Memory B cell (primary cell): Measurements from ENCODE around the gene PRPF18.
A peak's percentile ranks its signal among the peaks of the same experiment; 100 is the strongest.
"Not testable (repeated sequence)": the region's sequence is repeated elsewhere in the genome, so short reads cannot be mapped to it uniquely, and the experiment has no call there.

Source experiments
- ATAC-seq: fragments of 150-1000 bp; cut with Tn5 transposase; 2 replicates; pipeline ENCODE4 v1.10.0; 2021; ENCODE audit warnings: low read depth, mild to moderate bottlenecking, moderate library complexity
- DNase-seq, 2 donors: peaks; one replicate each; pipeline ENCODE4 v3.0.0; 2022; ENCODE audit warnings: low spot score in 2 of 2
- H3K27ac Mint-ChIP-seq: one replicate; pipeline ENCODE4 v1.8.0; 2022; ENCODE audit warnings: mild to moderate bottlenecking, moderate library complexity, mixed read lengths
- H3K27me3 Mint-ChIP-seq: one replicate; pipeline ENCODE4 v1.8.0; 2022; ENCODE audit warnings: mixed read lengths
- H3K36me3 Mint-ChIP-seq: one replicate; pipeline ENCODE4 v1.8.0; 2022; ENCODE audit warnings: mild to moderate bottlenecking, mixed read lengths
- H3K4me1 Mint-ChIP-seq: one replicate; pipeline ENCODE4 v1.8.0; 2022; ENCODE audit warnings: mixed read lengths
- H3K4me3 Mint-ChIP-seq: one replicate; pipeline ENCODE4 v1.8.0; 2022; ENCODE audit warnings: mild to moderate bottlenecking, moderate library complexity, mixed read lengths
- H3K9me3 Mint-ChIP-seq: one replicate; pipeline ENCODE4 v1.8.0; 2022; ENCODE audit warnings: mixed read lengths

Gene PRPF18

DNA sequence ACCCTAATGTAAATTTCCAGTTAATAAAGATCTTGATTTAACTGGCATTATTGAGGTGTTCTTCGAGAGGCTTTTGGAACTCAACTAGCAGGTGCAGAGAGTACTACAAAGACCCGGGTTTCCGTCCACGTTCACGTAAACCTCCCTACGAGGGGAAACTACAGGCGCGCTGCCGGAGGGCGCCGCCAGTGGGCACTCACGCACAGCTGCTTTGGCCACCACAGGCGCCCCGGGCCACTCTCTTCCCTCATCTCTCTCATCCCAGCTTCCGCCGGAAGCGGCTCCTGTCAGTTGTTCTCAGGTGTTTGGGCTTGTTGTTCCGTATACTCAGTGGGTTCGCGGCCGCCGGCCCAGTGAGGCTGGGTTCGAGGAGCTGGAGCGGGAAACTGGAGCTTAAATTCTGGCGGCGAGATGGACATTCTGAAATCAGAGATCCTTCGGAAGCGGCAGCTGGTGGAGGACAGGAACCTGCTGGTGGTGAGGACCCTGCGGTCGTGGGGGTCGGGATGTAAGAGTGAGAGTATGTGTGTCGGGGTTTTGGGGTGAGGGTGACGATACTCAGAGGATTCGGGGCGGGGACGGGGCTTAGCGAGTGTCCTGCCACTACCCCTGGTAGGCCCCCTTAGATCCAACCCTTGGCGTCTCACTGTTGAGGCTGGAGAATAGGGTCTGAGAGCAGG is at the start of gene PRPF18:
PRPF18 (plus strand) TSS at position 290 of the 680 bp plus-strand sequence; CDS start at position 412, 122 bp downstream.
- Mint-ChIP-seq H3K36me3 (peaks cover 2% of the 10 kb centered on the region), H3K27me3 (peaks cover 2% of the 10 kb centered on the region), H3K27ac (peak within 1 kb of the TSS; percentile 95), H3K4me1 (peaks cover 14% of the 10 kb centered on the region), H3K9me3 (no peaks in the 10 kb centered on the region), H3K4me3 (peak within 1 kb of the TSS; percentile 100)
- peak; percentile 93 to 96 for DNase-seq
- ATAC-seq = peak; percentile 98

GRCh38 chr10:13537985-13538384 is 48.8 kb upstream of the PRPF18 start:
- H3K27me3 Mint-ChIP-seq = peaks cover 20% of the 10 kb centered on the region
- H3K36me3 Mint-ChIP-seq, H3K4me3 Mint-ChIP-seq, H3K27ac Mint-ChIP-seq, ATAC-seq, H3K9me3 Mint-ChIP-seq, H3K4me1 Mint-ChIP-seq, DNase-seq: not testable (repeated sequence)

- no peaks in the 10 kb centered on the region for H3K36me3 Mint-ChIP-seq
- H3K4me1 Mint-ChIP-seq = no peaks in the 10 kb centered on the region
- DNase-seq (no peak), ATAC-seq (no peak)
- H3K9me3 Mint-ChIP-seq = no peaks in the 10 kb centered on the region
- peaks cover 26% of the 10 kb centered on the region for H3K27me3 Mint-ChIP-seq
- no peak overlapping the region for H3K4me3 Mint-ChIP-seq
- no peak overlapping the region for H3K27ac Mint-ChIP-seq
Measured at GRCh38 chr10:13542533-13542932, 44.2 kb upstream of the PRPF18 start.

DNA sequence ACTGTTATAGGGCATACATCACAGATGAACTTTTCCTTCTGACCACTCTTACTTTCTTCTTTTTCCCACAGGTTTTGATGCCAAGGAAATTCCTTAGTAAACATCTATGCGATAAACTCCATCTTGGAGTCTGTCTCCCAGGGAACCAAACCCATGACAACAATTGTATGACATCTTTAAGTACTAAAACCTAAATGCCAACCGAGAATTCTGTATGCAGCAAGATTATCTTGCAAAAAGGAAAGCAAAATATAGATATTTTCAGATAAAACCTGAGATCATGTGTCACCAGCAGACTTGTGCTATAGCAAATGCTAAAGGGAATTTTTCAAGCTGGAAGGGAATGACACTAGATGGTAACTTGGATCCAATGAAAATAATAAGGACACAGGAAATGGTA is 36.0 kb upstream of the PRPF18 start:
- no peak overlapping the region for H3K27ac Mint-ChIP-seq
- no peak overlapping the region for H3K4me3 Mint-ChIP-seq
- H3K4me1 Mint-ChIP-seq = no peaks in the 10 kb centered on the region
- peaks cover 13% of the 10 kb centered on the region for H3K9me3 Mint-ChIP-seq
- peaks cover 3% of the 10 kb centered on the region for H3K36me3 Mint-ChIP-seq
- no peak for ATAC-seq
- no peak for DNase-seq
- H3K27me3 Mint-ChIP-seq = peaks cover 14% of the 10 kb centered on the region

- H3K4me3 Mint-ChIP-seq = no peak overlapping the region
Measured at GRCh38 chr10:13555884-13556510, 30.8 kb upstream of the PRPF18 start.

GRCh38 chr10:13559124-13559700 is 27.6 kb upstream of the PRPF18 start:
- H3K9me3 Mint-ChIP-seq = peaks cover 1% of the 10 kb centered on the region
- no peak for ATAC-seq
- no peak overlapping the region for H3K4me3 Mint-ChIP-seq
- H3K4me1 Mint-ChIP-seq = peaks cover 6% of the 10 kb centered on the region
- no peaks in the 10 kb centered on the region for H3K36me3 Mint-ChIP-seq
- H3K27ac Mint-ChIP-seq = no peak overlapping the region
- no peak for DNase-seq
- H3K27me3 Mint-ChIP-seq = no peaks in the 10 kb centered on the region

More at GRCh38 chr10:13555884-13556510, 30.8 kb upstream of the PRPF18 start:
- ATAC-seq = no peak
- Mint-ChIP-seq H3K36me3 (no peaks in the 10 kb centered on the region), H3K9me3 (peaks cover 5% of the 10 kb centered on the region), H3K27ac (no peak overlapping the region), H3K4me1 (peaks cover 6% of the 10 kb centered on the region), H3K27me3 (peaks cover 3% of the 10 kb centered on the region)
- no peak for DNase-seq

DNA sequence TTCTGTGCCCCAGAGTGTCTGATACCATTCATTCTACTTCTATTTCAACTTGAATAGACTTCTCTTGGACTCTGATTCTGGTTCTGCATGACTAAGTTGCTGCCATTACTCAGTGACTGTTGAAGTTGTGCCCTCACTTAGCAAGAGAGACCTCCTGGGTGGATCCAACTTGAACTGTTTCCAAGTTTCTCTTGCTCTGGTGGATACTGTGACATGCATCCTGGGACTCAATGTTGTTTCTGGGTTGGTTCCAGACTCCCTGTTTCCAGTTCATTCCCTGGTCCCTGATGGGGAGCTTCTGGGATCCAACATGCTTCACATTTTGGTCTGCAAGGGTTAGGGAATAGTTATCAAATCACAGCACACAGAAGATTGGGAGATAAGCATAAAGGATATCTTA is 26.2 kb upstream of the PRPF18 start:
- no peak for DNase-seq
- Mint-ChIP-seq H3K9me3 (peaks cover 1% of the 10 kb centered on the region), H3K4me1 (peaks cover 6% of the 10 kb centered on the region), H3K36me3 (no peaks in the 10 kb centered on the region), H3K27ac (no peak overlapping the region), H3K27me3 (no peaks in the 10 kb centered on the region), H3K4me3 (no peak overlapping the region)
- no peak for ATAC-seq

DNA sequence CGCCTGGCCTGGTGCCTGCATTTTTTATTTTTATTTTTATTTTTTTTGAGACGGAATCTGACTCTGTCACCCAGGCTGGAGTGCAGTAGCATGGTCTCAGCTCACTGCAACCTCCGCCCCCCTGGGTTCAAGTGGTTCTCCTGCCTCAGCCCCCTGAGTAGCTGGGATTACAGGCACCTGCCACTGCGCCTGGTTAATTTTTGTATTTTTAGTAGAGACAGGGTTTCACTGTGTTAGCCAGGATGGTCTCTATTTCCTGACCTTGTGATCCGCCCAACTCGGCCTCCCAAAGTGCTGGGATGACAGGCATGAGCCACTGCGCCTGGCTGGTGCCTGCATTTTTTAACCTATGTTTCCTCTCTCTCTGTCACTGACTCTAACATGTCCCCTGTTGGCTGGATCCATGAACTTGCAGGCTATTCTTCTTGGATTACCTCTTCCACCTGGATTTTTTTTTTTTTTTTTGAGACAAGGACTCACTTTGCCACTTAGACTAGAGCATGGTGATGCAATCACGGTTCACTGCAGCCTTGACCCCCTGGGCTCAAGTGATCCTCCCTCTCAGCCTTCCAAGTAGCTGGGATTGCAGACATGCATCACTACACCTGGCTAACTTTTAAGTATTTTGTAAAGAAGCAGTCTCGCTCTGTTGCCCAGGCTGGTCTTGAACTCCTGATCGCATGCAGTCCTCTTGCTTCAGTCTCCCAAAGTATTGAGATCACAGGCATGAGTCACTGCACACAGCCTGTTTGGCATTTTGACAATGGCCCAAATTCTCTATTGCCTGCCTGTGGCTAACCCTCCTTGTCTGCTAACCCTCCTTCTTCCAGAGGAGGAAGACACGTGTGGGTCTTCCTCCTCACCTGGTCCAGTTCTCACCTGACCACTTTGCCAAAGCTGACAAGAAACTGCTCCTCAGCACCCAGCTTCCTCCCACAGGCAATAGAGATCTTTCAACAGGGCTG is 23.0 kb upstream of the PRPF18 start:
- Mint-ChIP-seq H3K27ac (no peak overlapping the region), H3K4me3 (no peak overlapping the region), H3K36me3 (no peaks in the 10 kb centered on the region), H3K27me3 (peaks cover 3% of the 10 kb centered on the region), H3K9me3 (no peaks in the 10 kb centered on the region), H3K4me1 (no peaks in the 10 kb centered on the region)
- ATAC-seq = no peak
- no peak for DNase-seq

GRCh38 chr10:13564576-13564975 is 22.2 kb upstream of the PRPF18 start:
- Mint-ChIP-seq H3K4me1 (no peaks in the 10 kb centered on the region), H3K27me3 (peaks cover 3% of the 10 kb centered on the region), H3K4me3 (no peak overlapping the region), H3K9me3 (no peaks in the 10 kb centered on the region), H3K27ac (no peak overlapping the region), H3K36me3 (no peaks in the 10 kb centered on the region)
- ATAC-seq (no peak), DNase-seq (no peak)

- Mint-ChIP-seq H3K27me3 (peaks cover 3% of the 10 kb centered on the region), H3K27ac (no peak overlapping the region), H3K4me1 (no peaks in the 10 kb centered on the region), H3K36me3 (no peaks in the 10 kb centered on the region), H3K9me3 (no peaks in the 10 kb centered on the region), H3K4me3 (no peak overlapping the region)
- DNase-seq (no peak), ATAC-seq (no peak)
Measured at GRCh38 chr10:13567030-13567429, 19.7 kb upstream of the PRPF18 start.

GRCh38 chr10:13571541-13571940 is 15.2 kb upstream of the PRPF18 start:
- Mint-ChIP-seq H3K4me3 (no peak overlapping the region), H3K9me3 (peaks cover 8% of the 10 kb centered on the region), H3K27ac (no peak overlapping the region), H3K4me1 (no peaks in the 10 kb centered on the region), H3K36me3 (peaks cover 2% of the 10 kb centered on the region), H3K27me3 (peaks cover 5% of the 10 kb centered on the region)
- DNase-seq (no peak), ATAC-seq (no peak)

- peaks cover 7% of the 10 kb centered on the region for H3K27me3 Mint-ChIP-seq
- DNase-seq (no peak), ATAC-seq (no peak)
Measured at GRCh38 chr10:13573960-13574359, 12.8 kb upstream of the PRPF18 start.

DNA sequence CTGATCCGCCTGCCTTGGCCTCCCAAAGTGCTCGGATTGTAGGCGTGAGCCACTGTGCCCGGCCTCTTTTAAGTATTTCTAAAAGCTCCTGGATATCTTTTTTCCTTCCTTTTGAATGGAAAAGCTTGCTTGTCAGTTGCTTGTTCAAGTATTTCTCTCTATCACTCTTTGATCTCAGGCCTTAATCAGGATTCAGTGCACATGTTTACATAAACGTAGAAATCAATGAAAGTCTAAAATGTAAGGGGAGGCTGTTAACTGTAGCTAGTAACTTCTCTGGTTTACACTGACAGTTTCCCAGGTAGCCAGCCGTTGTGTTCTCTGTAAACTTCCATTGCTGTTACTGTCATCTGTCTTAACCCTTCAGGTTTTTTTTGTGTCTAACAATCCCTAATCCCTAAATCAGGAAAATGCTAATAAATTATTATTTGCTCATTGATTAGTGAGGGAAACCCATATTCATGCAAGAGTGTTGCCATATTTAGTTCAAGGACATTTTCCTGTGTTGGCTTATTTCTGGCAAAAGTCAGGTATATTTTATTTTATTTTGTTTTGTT is 1.5 kb upstream of the PRPF18 start:
- no peaks in the 10 kb centered on the region for H3K9me3 Mint-ChIP-seq
- peaks cover 11% of the 10 kb centered on the region for H3K4me1 Mint-ChIP-seq
- no peak overlapping the region for H3K27ac Mint-ChIP-seq
- peaks cover 2% of the 10 kb centered on the region for H3K36me3 Mint-ChIP-seq
- ATAC-seq (no peak), DNase-seq (no peak)
- no peak overlapping the region for H3K4me3 Mint-ChIP-seq
- H3K27me3 Mint-ChIP-seq = peaks cover 10% of the 10 kb centered on the region

More at GRCh38 chr10:13573960-13574359, 12.8 kb upstream of the PRPF18 start:
- H3K36me3 Mint-ChIP-seq = peaks cover 2% of the 10 kb centered on the region
- H3K4me1 Mint-ChIP-seq = no peaks in the 10 kb centered on the region
- no peak overlapping the region for H3K27ac Mint-ChIP-seq
- H3K4me3 Mint-ChIP-seq = no peak overlapping the region
- peaks cover 8% of the 10 kb centered on the region for H3K9me3 Mint-ChIP-seq
